Measurements from ENCODE around the gene PRKCE. TPM values are rescaled to one million over a fixed set of nuclear protein-coding genes. Genes with fewer than 3 reads are reported as not detected.

Gene PRKCE
- total and polyA plus RNA-seq, 2 of the 8 experiments (the other 6 are each of a cell fraction or from before 2014, with no cell fraction given): 0.54 to 2.1 TPM

DNA sequence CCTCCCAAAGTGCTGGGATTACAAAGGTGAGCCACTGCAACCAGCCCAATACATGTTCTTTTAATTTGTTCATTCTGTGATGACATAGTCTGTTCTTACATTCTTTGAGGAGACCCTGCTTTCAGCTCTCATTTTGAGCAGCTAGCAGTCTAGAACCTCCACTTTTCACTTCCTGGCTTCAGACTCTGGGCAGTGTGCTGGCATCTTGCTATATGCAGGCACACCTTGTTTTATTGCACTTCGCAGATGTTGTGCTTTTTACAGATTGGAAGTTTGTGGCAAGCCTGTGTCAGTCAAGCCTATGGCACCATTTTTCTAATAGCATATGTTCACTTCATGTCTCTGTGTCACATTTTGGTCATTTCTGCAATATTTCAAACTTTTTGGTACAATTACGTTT, 72.4 kb downstream of the PRKCE start:
- Histone ChIP-seq H3K79me1 (ENCODE audit: low read depth, low read length) (no peaks in the 10 kb centered on the region), H2AK5ac (ENCODE audit: low read depth, low read length) (no peak overlapping the region), H4K91ac (replicated peaks; ENCODE audit: insufficient read length, low read length) (no peak overlapping the region), H3K4me2 (ENCODE audit: insufficient read depth in 1 of 2, low read depth in 2 of 2, low read length in 2 of 2) (no peak overlapping the region), H2BK12ac (ENCODE audit: low read depth, low read length) (no peak overlapping the region), H2BK20ac (ENCODE audit: low read length) (no peak overlapping the region), H3K23ac (ENCODE audit: insufficient read length) (no peak overlapping the region), H3K56ac (replicated peaks; ENCODE audit: insufficient read length, low read depth, low read length) (no peak overlapping the region), H4K20me1 (replicated peaks in 1 of 2; ENCODE audit: control insufficient read depth in 1 of 2, insufficient read depth in 2 of 2, low read length in 2 of 2) (no peaks in the 10 kb centered on the region), H3K9me3 (ENCODE audit: insufficient read depth in 2 of 2, low read depth in 1 of 2, low read length in 1 of 2) (no peaks in the 10 kb centered on the region), H3K23me2 (ENCODE audit: low read depth, low read length) (no peaks in the 10 kb centered on the region), H3K79me2 (ENCODE audit: control insufficient read depth in 1 of 2, insufficient read depth in 2 of 2, low read length in 2 of 2) (no peaks in the 10 kb centered on the region), H3K27ac (ENCODE audit: low read depth, low read length) (no peak overlapping the region), H3K4me3 (ENCODE audit: extremely low read depth in 1 of 4, insufficient read depth in 2 of 4, low read depth in 3 of 4, low read length in 4 of 4) (no peak overlapping the region), H2BK15ac (ENCODE audit: low read length) (no peak overlapping the region), H3K14ac (ENCODE audit: insufficient read length) (no peak overlapping the region), H2BK120ac (replicated peaks; ENCODE audit: low read depth, low read length) (no peak overlapping the region), H3K9ac (replicated peaks in 1 of 4; ENCODE audit: extremely low read depth in 1 of 4, low read depth in 3 of 4, low read length in 3 of 4) (no peak overlapping the region), H4K5ac (ENCODE audit: insufficient read length, low read depth, low read length) (no peak overlapping the region), H3K4ac (replicated peaks; ENCODE audit: insufficient read length, low read depth, low read length) (no peak overlapping the region), H4K8ac (ENCODE audit: extremely low read depth, insufficient read depth, low read length) (no peak overlapping the region), H3K4me1 (replicated peaks in 1 of 4; ENCODE audit: control insufficient read depth in 3 of 4, insufficient read depth in 4 of 4, low read length in 3 of 4) (no peaks in the 10 kb centered on the region), H3K18ac (ENCODE audit: extremely low read depth, low read length) (no peak overlapping the region), H3K27me3 (replicated peaks in 1 of 4; ENCODE audit: control insufficient read depth in 3 of 4, extremely low read depth in 1 of 4, insufficient read depth in 3 of 4, low read length in 3 of 4) (no peaks in the 10 kb centered on the region), H2AFZ (ENCODE audit: low read length) (no peak overlapping the region), H2BK5ac (ENCODE audit: low read depth, low read length) (no peak overlapping the region), H3K36me3 (ENCODE audit: control insufficient read depth in 2 of 4, insufficient read depth in 4 of 4, low read length in 3 of 4) (no peaks in the 10 kb centered on the region)
- POLR2A ChIA-PET (ENCODE audit: partially characterized antibody): no interaction called here
- WGBS, 2 experiments (ENCODE audit: extremely low coverage in 1 of 2, insufficient coverage in 1 of 2, insufficient read length in 1 of 2, insufficient replicate concordance in 2 of 2, low coverage in 1 of 2, low lambda C conversion rate in 2 of 2, missing lambda C conversion rate in 1 of 2): 91% methylated on average over 2 of the region's 2 CpGs; no CpG with 5 or more reads in 1 of the 2 experiments
- TF ChIP-seq GTF2F1 (IDR thresholded peaks at IDR 0.05; ENCODE audit: borderline replicate concordance, low read depth, low read length) (no peak), EGR1 (IDR thresholded peaks at IDR 0.05; ENCODE audit: borderline replicate concordance, low read depth, low read length) (no peak), TCF12 (IDR thresholded peaks at IDR 0.05; ENCODE audit: low read depth, low read length) (no peak), CBX5 (IDR thresholded peaks at IDR 0.05; ENCODE audit: low read depth, low read length) (no peak), TAF7 (optimal IDR thresholded peaks at IDR 0.05; ENCODE audit: borderline replicate concordance, low read depth, low read length) (no peak), TEAD4 (IDR thresholded peaks at IDR 0.05; ENCODE audit: low read depth, low read length) (no peak), POLR2A (IDR thresholded peaks at IDR 0.05; ENCODE audit: control extremely low read depth in 1 of 2, low read depth in 2 of 2, low read length in 2 of 2) (no peak), BCL11A (IDR thresholded peaks at IDR 0.05; ENCODE audit: low read depth in 2 of 2, low read length in 2 of 2) (no peak), NRF1 (IDR thresholded peaks at IDR 0.05; ENCODE audit: low read depth, low read length) (no peak), CREB1 (IDR thresholded peaks at IDR 0.05) (no peak), TBP (IDR thresholded peaks at IDR 0.05; ENCODE audit: low read depth, low read length) (no peak), ZNF274 (IDR thresholded peaks at IDR 0.05; ENCODE audit: borderline replicate concordance, extremely low read depth, low read length) (no peak), BRCA1 (IDR thresholded peaks at IDR 0.05; ENCODE audit: low read depth, low read length) (no peak)
- TF ChIP-seq, protein P1, sequence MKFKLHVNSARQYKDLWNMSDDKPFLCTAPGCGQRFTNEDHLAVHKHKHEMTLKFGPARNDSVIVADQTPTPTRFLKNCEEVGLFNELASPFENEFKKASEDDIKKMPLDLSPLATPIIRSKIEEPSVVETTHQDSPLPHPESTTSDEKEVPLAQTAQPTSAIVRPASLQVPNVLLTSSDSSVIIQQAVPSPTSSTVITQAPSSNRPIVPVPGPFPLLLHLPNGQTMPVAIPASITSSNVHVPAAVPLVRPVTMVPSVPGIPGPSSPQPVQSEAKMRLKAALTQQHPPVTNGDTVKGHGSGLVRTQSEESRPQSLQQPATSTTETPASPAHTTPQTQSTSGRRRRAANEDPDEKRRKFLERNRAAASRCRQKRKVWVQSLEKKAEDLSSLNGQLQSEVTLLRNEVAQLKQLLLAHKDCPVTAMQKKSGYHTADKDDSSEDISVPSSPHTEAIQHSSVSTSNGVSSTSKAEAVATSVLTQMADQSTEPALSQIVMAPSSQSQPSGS (IDR thresholded peaks at IDR 0.05; ENCODE audit: low read length): no peak
- no peak for FAIRE-seq
- CTCF ChIA-PET (ENCODE audit: partially characterized antibody): interaction anchor here (1.2 to 1.3 kb wide), 3 partner anchors 9 to 55 kb away, joined by 3 to 4 read pairs (median 3); no protein-coding TSS in a partner anchor
- DNase-seq (ENCODE audit: low read depth in 1 of 2, low spot score in 2 of 2): no peak
